Activated T-cell treated with anti-CD3 and anti-CD28 coated beads for 24 hours (primary cell): ENCODE measurements around the gene ZMYND8.
"Not testable (repeated sequence)": the region's sequence is repeated elsewhere in the genome, so short reads cannot be mapped to it uniquely, and the experiment has no call there.

Experiments used
- DNase-seq: peaks from one replicate; pipeline ENCODE4 v3.0.0-alpha.2; 2020; ENCODE audit warnings: low read depth

Gene ZMYND8

GRCh38 chr20:47370850-47371782 is 14.6 kb upstream of the ZMYND8 start:
- no peak for DNase-seq

- no peak for DNase-seq
Observed at GRCh38 chr20:47370214-47370613, 13.7 kb upstream of the ZMYND8 start.

- no peak for DNase-seq
Observed at GRCh38 chr20:47368301-47368700, 11.8 kb upstream of the ZMYND8 start.

GRCh38 chr20:47366301-47366700 is 9.8 kb upstream of the ZMYND8 start:
- not testable (repeated sequence) for DNase-seq

- no peak for DNase-seq
Observed at GRCh38 chr20:47365023-47365764, 8.7 kb upstream of the ZMYND8 start.

- no peak for DNase-seq
Observed at GRCh38 chr20:47362361-47363219, 6.1 kb upstream of the ZMYND8 start.

- no peak for DNase-seq
Observed at GRCh38 chr20:47361057-47361915, 4.8 kb upstream of the ZMYND8 start.

- DNase-seq, result no peak
Observed at GRCh38 chr20:47360297-47361056, 4.0 kb upstream of the ZMYND8 start.

GRCh38 chr20:47359530-47360296 is 3.2 kb upstream of the ZMYND8 start:
- no peak for DNase-seq

- DNase-seq, result no peak
Observed at GRCh38 chr20:47358672-47359529, 2.4 kb upstream of the ZMYND8 start.

- no peak for DNase-seq
Observed at GRCh38 chr20:47358039-47358671, 1.7 kb upstream of the ZMYND8 start.

GRCh38 chr20:47357296-47358038 is 968 bp upstream of the ZMYND8 start:
- peak; percentile 55 for DNase-seq

GRCh38 chr20:47356220-47356525 is 326 bp downstream of the ZMYND8 start:
- no peak for DNase-seq

GRCh38 chr20:47355489-47356219 is 845 bp downstream of the ZMYND8 start:
- DNase-seq, result no peak

GRCh38 chr20:47354714-47355488 is 1.6 kb downstream of the ZMYND8 start:
- DNase-seq, result no peak

GRCh38 chr20:47354464-47354713 is 2.1 kb downstream of the ZMYND8 start:
- DNase-seq, result no peak
